Measurements from ENCODE around the gene NUMB.

DNA sequence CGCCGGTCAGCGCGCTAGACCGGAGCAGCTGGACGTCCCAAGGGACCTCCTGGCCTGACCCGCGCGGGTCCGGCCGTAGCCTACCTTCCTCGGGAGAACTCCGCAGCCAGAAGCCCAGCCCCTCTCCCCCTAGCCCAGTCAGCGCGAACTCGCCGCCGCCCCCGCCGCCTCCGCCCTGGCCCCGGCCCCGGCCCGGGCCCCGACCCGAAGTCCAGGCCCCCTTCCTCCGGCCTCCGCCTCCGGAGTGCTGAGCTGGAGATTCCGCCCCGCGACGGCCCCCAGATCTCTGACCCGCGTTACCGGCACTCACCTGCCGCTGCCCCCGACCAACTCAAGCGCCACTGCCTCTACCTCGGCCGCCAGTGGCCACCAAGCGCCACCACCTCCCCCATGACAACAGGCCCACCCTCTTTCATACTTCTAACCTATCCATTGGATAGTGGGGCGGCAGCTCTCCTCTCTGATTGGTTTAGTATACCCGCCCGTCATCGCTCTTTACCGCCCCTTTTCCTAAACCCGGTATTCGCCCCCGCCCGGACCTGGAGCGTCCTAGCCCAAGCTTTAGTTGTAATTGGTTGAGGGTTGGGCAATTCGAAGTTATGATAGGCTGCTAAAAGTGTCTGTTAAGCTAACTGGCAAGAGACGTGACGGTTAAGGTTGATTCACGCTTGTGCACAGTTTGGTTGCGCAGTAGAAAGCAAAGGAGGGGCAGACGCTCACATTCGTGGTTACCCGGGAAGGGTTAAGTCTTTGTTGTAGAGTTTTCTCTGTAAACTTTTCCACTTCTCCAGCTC, at the start of gene NUMB:
- TF ChIP-seq POLR2A (IDR thresholded peaks at IDR 0.05; ENCODE audit: low read depth, low read length) (peak; percentile 77; the same call in 1 of the 2 replicates), POLR2AphosphoS5 (IDR thresholded peaks at IDR 0.05; ENCODE audit: low read depth, low read length) (peak; percentile 57; the same call in 1 of the 2 replicates), TAF1 (IDR thresholded peaks at IDR 0.05; ENCODE audit: borderline replicate concordance, low read depth, low read length) (peak; percentile 54; the same call in 1 of the 2 replicates)
